Ammon's horn (tissue), 1 donor: ENCODE results near the gene SPG11.
"Not testable (repeated sequence)": the region's sequence is repeated elsewhere in the genome, so short reads cannot be mapped to it uniquely, and the experiment has no call there.

Experiments
- DNase-seq: peaks from one replicate; pipeline ENCODE4 v3.0.0-alpha.2; 2016; ENCODE audit warnings: low spot score

Gene SPG11

GRCh38 chr15:44565387-44566154 is 97.9 kb downstream of the SPG11 start:
- no peak for DNase-seq

- not testable (repeated sequence) for DNase-seq
These were observed 102.5 kb downstream of the SPG11 start for GRCh38 chr15:44560926-44561325.

- no peak for DNase-seq
These were observed 108.3 kb downstream of the SPG11 start for GRCh38 chr15:44554934-44555723.

- DNase-seq: no peak
These were observed 112.7 kb downstream of the SPG11 start for GRCh38 chr15:44550734-44551133.

- no peak for DNase-seq
These were observed 113.2 kb downstream of the SPG11 start for GRCh38 chr15:44550256-44550655.

GRCh38 chr15:44549152-44549551 is 114.3 kb downstream of the SPG11 start:
- not testable (repeated sequence) for DNase-seq

- DNase-seq: peak; percentile 43
These were observed 117.3 kb downstream of the SPG11 start for GRCh38 chr15:44545913-44546802.

- DNase-seq: not testable (repeated sequence)
These were observed 118.7 kb downstream of the SPG11 start for GRCh38 chr15:44544745-44545144.

- no peak for DNase-seq
These were observed 120.9 kb downstream of the SPG11 start for GRCh38 chr15:44542596-44542995.

GRCh38 chr15:44541282-44541958 is 122.0 kb downstream of the SPG11 start:
- no peak for DNase-seq

- DNase-seq: no peak
These were observed 125.7 kb downstream of the SPG11 start for GRCh38 chr15:44537735-44538240.

- peak; percentile 98 for DNase-seq
These were observed 126.3 kb downstream of the SPG11 start, which contains the start of gene EIF3J for GRCh38 chr15:44536962-44537734. Gene EIF3J (plus strand): TSS chr15:44537147. CDS start chr15:44537195, 48 bp downstream.

- DNase-seq: peak; percentile 94
These were observed 127.0 kb downstream of the SPG11 start for GRCh38 chr15:44536302-44536961.

GRCh38 chr15:44535523-44536301 is 127.8 kb downstream of the SPG11 start:
- DNase-seq: no peak

- DNase-seq: no peak
These were observed 128.4 kb downstream of the SPG11 start for GRCh38 chr15:44535092-44535491.

- DNase-seq: no peak
These were observed 130.8 kb downstream of the SPG11 start for GRCh38 chr15:44532689-44533088.

- DNase-seq: not testable (repeated sequence)
These were observed 131.2 kb downstream of the SPG11 start for GRCh38 chr15:44532275-44532674.

- DNase-seq: no peak
These were observed 132.8 kb downstream of the SPG11 start for GRCh38 chr15:44530653-44531052.
